ENCODE results near the gene ACTA2. TPM values are rescaled to one million over a fixed set of nuclear protein-coding genes. Genes with fewer than 3 reads are reported as not detected.

ACTA2 gene
- polyA plus RNA-seq, 1 donor from 2014 or later: 9.4 TPM

GRCh38 chr10:88974012-88974411, 21.4 kb upstream of the ACTA2 start:
- Mint-ChIP-seq H3K36me3 (no peaks in the 10 kb centered on the region), H3K9me3 (no peaks in the 10 kb centered on the region), H3K4me1 (peaks cover 6 to 14% (median 7%) of the 10 kb centered on the region in 3 donors), H3K4me3 (peak overlapping the region in 1 of 4 donors; percentile 78), H3K27me3 (no peaks in the 10 kb centered on the region), H3K27ac (no peak overlapping the region)

DNA sequence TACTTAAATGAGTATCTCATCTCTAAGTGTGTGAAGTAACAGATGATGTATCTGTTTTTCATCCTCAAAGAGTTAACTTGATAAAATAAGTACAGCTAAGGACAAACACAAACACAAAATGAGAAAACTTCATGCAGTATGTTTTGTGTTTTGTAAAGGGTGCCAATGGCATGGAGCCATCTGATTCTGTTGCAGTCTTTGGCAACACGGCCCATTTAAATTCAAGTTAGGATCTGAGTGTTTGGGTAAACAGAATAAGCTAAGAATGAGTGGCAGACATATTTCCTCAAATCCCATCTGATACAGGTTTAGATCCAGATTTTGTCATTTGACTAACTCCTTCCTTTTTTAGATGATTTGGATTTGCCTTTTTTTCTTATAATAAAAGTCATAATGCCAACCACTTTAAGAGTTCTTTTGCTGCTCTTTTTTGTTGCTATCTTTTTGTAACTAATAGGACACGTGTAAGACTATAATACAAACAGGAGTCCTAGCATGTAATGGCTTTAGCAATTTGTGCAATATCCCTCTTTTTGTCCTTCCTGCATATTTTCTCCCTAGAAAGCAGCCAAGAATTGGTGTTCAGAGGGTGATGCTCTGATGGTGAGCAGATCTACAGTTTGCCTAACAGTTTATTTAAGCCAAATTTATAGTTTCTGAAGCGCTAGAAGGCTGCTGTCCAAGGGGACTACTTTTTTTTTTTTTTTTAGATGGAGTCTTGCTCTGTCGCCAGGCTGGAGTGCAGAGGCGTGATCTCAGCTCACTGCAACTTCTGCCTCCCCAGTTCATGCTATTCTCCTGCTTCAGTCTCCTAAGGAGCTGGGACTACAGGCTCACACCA, 18.9 kb upstream of the ACTA2 start:
- H3K27me3 Mint-ChIP-seq: no peaks in the 10 kb centered on the region
- H3K27ac Mint-ChIP-seq: no peak overlapping the region
- no peaks in the 10 kb centered on the region for H3K9me3 Mint-ChIP-seq
- no peaks in the 10 kb centered on the region for H3K36me3 Mint-ChIP-seq
- H3K4me3 Mint-ChIP-seq: no peak overlapping the region
- peaks cover 6 to 14% (median 7%) of the 10 kb centered on the region in 3 donors for H3K4me1 Mint-ChIP-seq

DNA sequence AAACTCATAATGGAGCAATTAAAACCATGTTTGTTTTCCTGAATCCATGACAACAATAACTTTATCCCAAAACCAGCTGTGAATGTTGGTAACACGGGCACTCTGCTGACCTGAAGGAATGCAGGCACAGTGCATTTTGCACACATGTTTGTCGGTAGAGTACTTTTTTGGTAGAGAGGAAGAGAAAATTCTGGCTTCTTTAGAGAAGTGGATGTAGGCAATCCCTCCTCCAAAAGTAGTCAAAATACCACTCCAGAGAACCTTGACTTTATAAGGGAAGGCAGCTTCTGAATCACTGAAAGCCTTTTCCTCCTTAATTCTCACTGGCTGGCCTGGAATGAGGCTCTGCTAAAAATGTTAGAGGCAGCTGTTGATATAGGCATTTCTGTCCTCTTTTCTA, 15.8 kb upstream of the ACTA2 start:
- no peaks in the 10 kb centered on the region for H3K36me3 Mint-ChIP-seq
- no peaks in the 10 kb centered on the region for H3K9me3 Mint-ChIP-seq
- H3K27me3 Mint-ChIP-seq: no peaks in the 10 kb centered on the region
- no peak overlapping the region for H3K27ac Mint-ChIP-seq
- no peak overlapping the region for H3K4me3 Mint-ChIP-seq
- H3K4me1 Mint-ChIP-seq: peaks cover 0 to 2% (median 0%) of the 10 kb centered on the region in 3 donors

GRCh38 chr10:88966797-88967196, 14.2 kb upstream of the ACTA2 start:
- no peaks in the 10 kb centered on the region for H3K9me3 Mint-ChIP-seq
- H3K27ac Mint-ChIP-seq: peak overlapping the region in 1 of 3 donors; percentile 82
- no peaks in the 10 kb centered on the region for H3K27me3 Mint-ChIP-seq
- H3K4me1 Mint-ChIP-seq: no peaks in the 10 kb centered on the region
- H3K4me3 Mint-ChIP-seq: no peak overlapping the region
- no peaks in the 10 kb centered on the region for H3K36me3 Mint-ChIP-seq

GRCh38 chr10:88964869-88965415, 12.4 kb upstream of the ACTA2 start:
- H3K27ac Mint-ChIP-seq: no peak overlapping the region
- H3K27me3 Mint-ChIP-seq: no peaks in the 10 kb centered on the region
- H3K36me3 Mint-ChIP-seq: no peaks in the 10 kb centered on the region
- no peaks in the 10 kb centered on the region for H3K4me1 Mint-ChIP-seq
- no peak overlapping the region for H3K4me3 Mint-ChIP-seq
- H3K9me3 Mint-ChIP-seq: no peaks in the 10 kb centered on the region

GRCh38 chr10:88964360-88964759, 11.8 kb upstream of the ACTA2 start:
- Mint-ChIP-seq H3K4me1 (no peaks in the 10 kb centered on the region), H3K4me3 (no peak overlapping the region), H3K36me3 (no peaks in the 10 kb centered on the region), H3K27ac (no peak overlapping the region), H3K9me3 (no peaks in the 10 kb centered on the region), H3K27me3 (no peaks in the 10 kb centered on the region)

GRCh38 chr10:88963318-88963717, 10.7 kb upstream of the ACTA2 start:
- no peaks in the 10 kb centered on the region for H3K9me3 Mint-ChIP-seq
- no peak overlapping the region for H3K4me3 Mint-ChIP-seq
- H3K36me3 Mint-ChIP-seq: no peaks in the 10 kb centered on the region
- no peak overlapping the region for H3K27ac Mint-ChIP-seq
- H3K4me1 Mint-ChIP-seq: no peaks in the 10 kb centered on the region
- no peaks in the 10 kb centered on the region for H3K27me3 Mint-ChIP-seq

DNA sequence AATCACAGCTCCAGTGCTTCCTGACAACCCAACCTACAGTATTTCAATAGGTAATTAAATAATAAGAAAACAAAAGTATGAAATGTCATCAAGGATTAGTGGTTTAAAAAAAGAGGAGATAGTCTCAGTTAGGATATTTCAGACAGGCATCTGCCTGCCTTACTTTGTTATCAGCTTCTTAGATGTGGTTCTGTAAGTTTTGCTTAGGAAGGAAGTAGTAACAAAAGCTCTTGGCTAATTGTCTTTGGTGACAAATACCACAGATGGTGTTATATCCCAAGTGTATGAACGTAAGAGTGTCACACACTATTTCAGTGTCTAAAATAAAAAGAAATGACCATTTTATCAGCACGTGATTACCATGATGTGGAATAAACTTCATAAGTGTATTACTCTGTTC, 9.8 kb upstream of the ACTA2 start:
- Mint-ChIP-seq H3K27ac (no peak overlapping the region), H3K4me3 (no peak overlapping the region), H3K9me3 (no peaks in the 10 kb centered on the region), H3K27me3 (no peaks in the 10 kb centered on the region), H3K36me3 (no peaks in the 10 kb centered on the region), H3K4me1 (no peaks in the 10 kb centered on the region)

DNA sequence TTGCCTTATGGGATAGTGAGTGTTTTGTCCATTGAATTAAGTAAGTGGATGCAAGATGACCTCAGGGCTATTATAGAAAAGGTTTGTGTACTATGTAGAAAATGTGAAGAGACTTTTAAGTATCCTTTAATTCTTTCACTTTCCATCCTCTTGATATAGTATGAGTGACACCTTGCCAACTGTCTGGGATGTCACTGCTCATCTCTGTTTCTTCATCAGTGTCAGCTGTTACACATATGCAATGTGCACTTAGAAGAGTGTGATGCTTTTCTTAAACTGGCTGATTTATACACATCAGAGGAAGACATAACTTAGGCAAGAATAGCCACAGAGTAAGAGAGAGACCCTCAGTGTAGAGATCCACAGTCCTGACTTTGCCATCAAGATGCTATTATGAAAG, 8.7 kb upstream of the ACTA2 start:
- H3K4me1 Mint-ChIP-seq: no peaks in the 10 kb centered on the region
- no peak overlapping the region for H3K4me3 Mint-ChIP-seq
- no peaks in the 10 kb centered on the region for H3K9me3 Mint-ChIP-seq
- no peak overlapping the region for H3K27ac Mint-ChIP-seq
- H3K36me3 Mint-ChIP-seq: no peaks in the 10 kb centered on the region
- no peaks in the 10 kb centered on the region for H3K27me3 Mint-ChIP-seq

DNA sequence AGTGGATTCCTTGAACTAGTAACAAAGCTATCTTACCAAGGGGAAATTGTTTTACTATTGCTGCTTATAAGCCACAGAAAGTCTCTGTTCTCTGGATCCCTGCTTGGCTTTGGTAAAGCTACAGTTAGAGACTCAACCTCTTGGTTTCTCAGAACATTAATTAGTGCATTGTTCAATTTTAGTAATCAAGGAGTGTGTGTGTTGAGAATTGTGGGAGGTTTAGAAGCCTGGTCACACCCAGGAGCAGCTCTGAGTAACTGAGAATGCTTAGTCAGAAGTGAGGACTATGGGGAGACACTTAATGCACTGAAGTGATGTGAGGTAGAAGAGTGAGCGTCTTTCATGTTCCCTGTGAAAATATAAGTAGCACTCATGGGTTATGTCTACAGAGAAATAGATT, 8.2 kb upstream of the ACTA2 start:
- Mint-ChIP-seq H3K27me3 (no peaks in the 10 kb centered on the region), H3K9me3 (no peaks in the 10 kb centered on the region), H3K4me3 (no peak overlapping the region), H3K36me3 (no peaks in the 10 kb centered on the region), H3K4me1 (no peaks in the 10 kb centered on the region), H3K27ac (peak overlapping the region in 1 of 3 donors; percentile 73)

DNA sequence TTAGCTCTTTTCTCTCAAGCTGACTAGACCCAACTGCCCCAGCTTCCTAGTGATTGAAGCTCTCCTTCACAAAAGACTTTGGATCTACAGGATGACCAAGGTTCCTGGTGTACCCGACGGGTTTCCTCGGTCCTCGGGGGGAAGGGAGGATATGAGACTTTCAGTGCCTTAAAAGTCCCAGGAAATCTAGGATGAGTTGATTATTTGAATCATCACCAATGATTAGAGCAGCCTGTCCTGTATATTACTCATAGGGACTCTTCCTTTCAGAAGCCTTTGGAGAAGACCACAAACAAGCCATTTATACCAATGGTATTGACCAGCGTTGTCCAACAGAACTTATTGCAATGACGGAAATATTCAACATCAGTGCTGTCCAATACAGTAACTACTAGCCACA, 6.1 kb upstream of the ACTA2 start:
- Mint-ChIP-seq H3K36me3 (peaks cover 6% of the 10 kb centered on the region), H3K4me3 (no peak overlapping the region), H3K9me3 (peaks cover 0 to 2% (median 0%) of the 10 kb centered on the region in 3 donors), H3K4me1 (no peaks in the 10 kb centered on the region), H3K27me3 (no peaks in the 10 kb centered on the region), H3K27ac (no peak overlapping the region)

- Mint-ChIP-seq H3K9me3 (peaks cover 0 to 2% (median 0%) of the 10 kb centered on the region in 3 donors), H3K4me1 (peaks cover 0 to 2% (median 0%) of the 10 kb centered on the region in 3 donors), H3K4me3 (no peak overlapping the region), H3K27me3 (no peaks in the 10 kb centered on the region), H3K27ac (peak overlapping the region in 1 of 3 donors; percentile 25), H3K36me3 (peaks cover 8% of the 10 kb centered on the region)
Observed at GRCh38 chr10:88957381-88957780, 4.8 kb upstream of the ACTA2 start.

DNA sequence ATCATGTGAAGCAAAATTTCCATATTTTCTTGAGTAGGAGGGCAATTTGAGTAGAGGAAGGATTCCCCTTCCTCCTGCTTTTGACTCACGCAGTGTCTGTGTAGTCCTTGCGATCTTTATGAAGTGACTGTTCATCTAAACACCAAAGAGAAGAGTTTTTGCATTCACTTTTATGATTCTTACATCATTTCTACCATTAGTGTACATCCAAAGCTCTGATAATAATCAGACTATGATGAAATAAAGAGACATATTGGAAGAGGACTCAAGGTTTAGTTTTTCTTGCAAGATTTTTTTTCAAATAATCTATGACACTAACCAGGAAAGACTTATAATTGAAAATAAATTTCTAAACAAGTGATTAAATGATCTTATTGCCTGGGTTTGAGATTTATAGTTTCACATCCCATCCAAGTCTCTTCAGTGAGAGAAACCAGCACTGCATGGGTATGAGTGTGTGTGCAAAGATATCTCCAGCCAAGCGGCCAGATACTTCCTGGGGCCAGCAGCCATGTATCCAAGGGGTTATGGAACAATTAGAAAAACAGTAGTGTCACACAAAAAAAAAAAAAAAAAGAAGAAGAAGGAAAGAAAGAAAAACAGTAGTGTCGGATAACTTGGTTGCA, 2.0 kb upstream of the ACTA2 start:
- no peak overlapping the region for H3K27ac Mint-ChIP-seq
- peaks cover 0 to 2% (median 0%) of the 10 kb centered on the region in 3 donors for H3K4me1 Mint-ChIP-seq
- H3K4me3 Mint-ChIP-seq: no peak overlapping the region
- H3K27me3 Mint-ChIP-seq: no peaks in the 10 kb centered on the region
- peaks cover 8% of the 10 kb centered on the region for H3K36me3 Mint-ChIP-seq
- peaks cover 0 to 2% (median 0%) of the 10 kb centered on the region in 3 donors for H3K9me3 Mint-ChIP-seq

DNA sequence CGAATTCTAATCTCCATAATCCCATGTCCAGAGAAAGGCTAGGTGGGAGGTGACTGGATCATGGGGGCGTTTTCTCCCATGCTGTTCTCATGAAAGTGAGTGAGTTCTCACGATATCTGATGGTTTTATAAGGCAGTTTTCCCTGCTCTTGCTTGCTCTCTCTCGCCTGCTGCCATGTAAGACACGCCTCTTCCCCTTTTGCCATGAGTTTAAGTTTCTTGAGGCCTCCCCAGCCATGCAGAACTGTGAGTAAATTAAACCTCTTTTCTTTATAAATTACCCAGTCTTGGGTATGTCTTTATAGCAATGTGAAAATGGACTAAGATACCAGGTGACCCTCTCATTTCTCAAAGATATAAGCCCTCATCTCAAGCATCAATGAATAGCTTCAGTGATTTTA, 1.1 kb upstream of the ACTA2 start:
- no peak overlapping the region for H3K27ac Mint-ChIP-seq
- peaks cover 0 to 2% (median 0%) of the 10 kb centered on the region in 3 donors for H3K9me3 Mint-ChIP-seq
- peaks cover 8% of the 10 kb centered on the region for H3K36me3 Mint-ChIP-seq
- peaks cover 0 to 2% (median 0%) of the 10 kb centered on the region in 3 donors for H3K4me1 Mint-ChIP-seq
- H3K27me3 Mint-ChIP-seq: no peaks in the 10 kb centered on the region
- peak overlapping the region in 1 of 4 donors; percentile 5 for H3K4me3 Mint-ChIP-seq

GRCh38 chr10:88949912-88950837, 2.4 kb downstream of the ACTA2 start:
- Mint-ChIP-seq H3K4me3 (no peak overlapping the region), H3K27ac (no peak overlapping the region), H3K27me3 (no peaks in the 10 kb centered on the region), H3K36me3 (peaks cover 8% of the 10 kb centered on the region), H3K9me3 (peaks cover 0 to 2% (median 0%) of the 10 kb centered on the region in 3 donors), H3K4me1 (peaks cover 4 to 5% (median 5%) of the 10 kb centered on the region in 3 donors)

All from IgD-negative memory B cell (primary cell).